Caco-2 (cell line): ENCODE measurements around the gene GMPS. TPM values are rescaled to one million over a fixed set of nuclear protein-coding genes. Genes with fewer than 3 reads are reported as not detected.

Source experiments
- BruUV-seq: library from RNA; stranded (reverse); fragments of 400-500 nt; replicated peaks from 2 replicates; lab custom pipeline; 2021; lab: Mats Ljungman, UMichigan
- CTCF ChIA-PET: fragments of 300-600 bp; sonication (Branson Sonifier 250); formaldehyde crosslinking; loops from one replicate; lab custom pipeline; 2022; ENCODE audit warnings: antibody characterized with exemption; lab: Charles Lee
- POLR2A ChIA-PET: fragments of 300-600 bp; sonication (Branson Sonifier 250); formaldehyde crosslinking; loops from one replicate; lab custom pipeline; 2022; ENCODE audit warnings: antibody characterized with exemption; lab: Charles Lee
- DNase-seq, 2 experiments: peaks; one replicate each; pipeline versions ENCODE4 v3.0.0 to v3.0.0-alpha.2; 2020 to 2022
- H3K27me3 ChIP-seq: replicated peaks from 2 replicates; pipeline ENCODE4 v1.6.0; 2011; ENCODE audit warnings: low read length; ENCODE audit not compliant: control insufficient read depth, insufficient read depth
- H3K36me3 ChIP-seq: 2 replicates; pipeline ENCODE4 v1.5.1; 2011; ENCODE audit warnings: low read length; ENCODE audit not compliant: control insufficient read depth, insufficient read depth
- H3K4me1 ChIP-seq: fragments of 250-450 bp; sonication (Bioruptor Pico); 2 replicates; pipeline ENCODE4 v1.5.1; 2020; ENCODE audit warnings: mild to moderate bottlenecking
- H3K4me3 ChIP-seq: 2 replicates; pipeline ENCODE4 v1.5.1; 2011; ENCODE audit warnings: low read depth, mild to moderate bottlenecking, control low read depth, low read length
- H3K9me3 ChIP-seq: fragments of 250-450 bp; sonication (Bioruptor Pico); 2 replicates; pipeline ENCODE4 v1.5.1; 2020; ENCODE audit warnings: mild to moderate bottlenecking, moderate library complexity
- H3K27ac Mint-ChIP-seq: one replicate; pipeline ENCODE4 v1.8.0; 2022; ENCODE audit warnings: mixed read lengths; ENCODE audit not compliant: unreplicated experiment
- H3K27me3 Mint-ChIP-seq: one replicate; pipeline ENCODE4 v1.8.0; 2022; ENCODE audit warnings: mixed read lengths; ENCODE audit not compliant: insufficient read depth, unreplicated experiment
- H3K36me3 Mint-ChIP-seq: one replicate; pipeline ENCODE4 v1.8.0; 2022; ENCODE audit warnings: mild to moderate bottlenecking, mixed read lengths; ENCODE audit not compliant: insufficient read depth, unreplicated experiment
- H3K4me1 Mint-ChIP-seq: one replicate; pipeline ENCODE4 v1.8.0; 2022; ENCODE audit warnings: low read depth, mixed read lengths; ENCODE audit not compliant: unreplicated experiment
- H3K4me3 Mint-ChIP-seq: one replicate; pipeline ENCODE4 v1.8.0; 2022; ENCODE audit warnings: mild to moderate bottlenecking, moderate library complexity, mixed read lengths; ENCODE audit not compliant: unreplicated experiment
- H3K9me3 Mint-ChIP-seq: one replicate; pipeline ENCODE4 v1.8.0; 2022; ENCODE audit warnings: mixed read lengths; ENCODE audit not compliant: unreplicated experiment
- intact Hi-C: fragments of 100-400 bp; cut with micrococcal nuclease; formaldehyde crosslinking; loops from one replicate; pipeline ENCODE4 v1.10.0; 2022; ENCODE audit not compliant: unreplicated experiment
- total RNA-seq: library from RNA; stranded (reverse); gene quantifications from 2 replicates; pipeline ENCODE4 v1.2.3, GENCODE V29; 2022
- TF ChIP-seq, protein P1 (sequence below), 2 experiments: fragments of 200-600 bp in 1 of 2; IDR thresholded peaks; 1 replicate in 1 of 2; 2 replicates in 1 of 2; pipeline versions ENCODE4 v1.5.1 to v1.8.0; 2011 to 2022; ENCODE audit warnings: antibody characterized with exemption in 1 of 2, control low read depth in 1 of 2, inconsistent platforms in 1 of 2, low read depth in 1 of 2, low read length in 1 of 2, mild to moderate bottlenecking in 1 of 2, moderate library complexity in 1 of 2; ENCODE audit not compliant: insufficient read depth in 1 of 2, severe bottlenecking in 1 of 2, unreplicated experiment in 1 of 2

The GMPS gene
- total RNA-seq, 1 experiment from 2014 or later, result 102 TPM

DNA sequence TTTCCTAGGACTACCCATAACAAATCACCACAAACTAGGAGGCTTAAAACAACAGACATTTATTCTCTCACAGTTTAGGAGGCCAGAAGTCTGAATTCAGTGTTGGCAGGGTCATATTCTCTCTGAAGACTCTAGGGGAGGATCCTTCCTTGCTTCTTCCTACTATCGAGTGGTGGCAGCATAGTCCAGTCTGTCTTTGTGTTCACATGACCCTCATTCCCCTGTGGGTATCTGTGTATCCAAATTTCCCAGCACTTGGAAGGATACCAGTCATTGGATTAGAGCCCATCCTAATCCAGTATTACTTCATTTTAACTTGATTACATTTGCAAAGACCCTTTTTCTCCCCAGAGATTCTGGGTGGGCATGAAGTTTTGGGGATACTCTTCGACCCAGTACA, 63.8 kb downstream of the GMPS start:
- H3K4me1 ChIP-seq, result no peaks in the 10 kb centered on the region
- H3K27ac Mint-ChIP-seq, result no peak overlapping the region
- intact Hi-C loops, result no loop called here
- no peaks in the 10 kb centered on the region for H3K4me1 Mint-ChIP-seq
- BruUV-seq, result no TSS peak
- POLR2A ChIA-PET, result no interaction called here
- no peaks in the 10 kb centered on the region for H3K27me3 Mint-ChIP-seq
- H3K36me3 Mint-ChIP-seq, result peaks cover 37% of the 10 kb centered on the region
- no peak overlapping the region for H3K4me3 ChIP-seq
- TF ChIP-seq, protein P1, sequence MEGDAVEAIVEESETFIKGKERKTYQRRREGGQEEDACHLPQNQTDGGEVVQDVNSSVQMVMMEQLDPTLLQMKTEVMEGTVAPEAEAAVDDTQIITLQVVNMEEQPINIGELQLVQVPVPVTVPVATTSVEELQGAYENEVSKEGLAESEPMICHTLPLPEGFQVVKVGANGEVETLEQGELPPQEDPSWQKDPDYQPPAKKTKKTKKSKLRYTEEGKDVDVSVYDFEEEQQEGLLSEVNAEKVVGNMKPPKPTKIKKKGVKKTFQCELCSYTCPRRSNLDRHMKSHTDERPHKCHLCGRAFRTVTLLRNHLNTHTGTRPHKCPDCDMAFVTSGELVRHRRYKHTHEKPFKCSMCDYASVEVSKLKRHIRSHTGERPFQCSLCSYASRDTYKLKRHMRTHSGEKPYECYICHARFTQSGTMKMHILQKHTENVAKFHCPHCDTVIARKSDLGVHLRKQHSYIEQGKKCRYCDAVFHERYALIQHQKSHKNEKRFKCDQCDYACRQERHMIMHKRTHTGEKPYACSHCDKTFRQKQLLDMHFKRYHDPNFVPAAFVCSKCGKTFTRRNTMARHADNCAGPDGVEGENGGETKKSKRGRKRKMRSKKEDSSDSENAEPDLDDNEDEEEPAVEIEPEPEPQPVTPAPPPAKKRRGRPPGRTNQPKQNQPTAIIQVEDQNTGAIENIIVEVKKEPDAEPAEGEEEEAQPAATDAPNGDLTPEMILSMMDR (IDR thresholded peaks at IDR 0.05; ENCODE audit: insufficient read depth in 1 of 2, low read depth in 1 of 2, low read length in 1 of 2, severe bottlenecking in 1 of 2, unreplicated experiment in 1 of 2), result no peak
- H3K27me3 ChIP-seq, result no peaks in the 10 kb centered on the region
- DNase-seq, result no peak
- CTCF ChIA-PET, result no interaction called here
- no peak overlapping the region for H3K4me3 Mint-ChIP-seq
- no peaks in the 10 kb centered on the region for H3K9me3 Mint-ChIP-seq
- no peaks in the 10 kb centered on the region for H3K9me3 ChIP-seq
- H3K36me3 ChIP-seq, result no peaks in the 10 kb centered on the region

DNA sequence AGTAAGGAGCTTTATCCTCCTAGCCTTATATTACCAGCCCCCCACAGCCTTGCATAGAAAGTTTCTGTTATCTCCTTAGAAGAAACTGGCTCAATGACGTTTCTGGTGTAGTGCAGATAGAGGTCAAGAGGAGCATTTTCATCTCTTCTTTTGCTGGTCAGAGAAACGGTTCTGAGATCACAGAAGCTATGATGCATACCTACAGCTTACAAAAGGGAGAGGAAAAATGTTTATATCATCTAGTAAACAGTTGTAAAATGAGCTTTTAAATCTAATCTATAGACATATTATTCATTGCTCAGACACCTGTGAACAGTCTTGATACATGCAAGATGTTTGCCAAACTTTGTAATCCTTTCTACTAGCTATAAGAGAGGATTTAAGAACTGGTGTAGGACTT, 68.0 kb downstream of the GMPS start:
- no peaks in the 10 kb centered on the region for H3K9me3 ChIP-seq
- intact Hi-C loops, result no loop called here
- TF ChIP-seq, protein P1 (IDR thresholded peaks at IDR 0.05; ENCODE audit: insufficient read depth in 1 of 2, low read depth in 1 of 2, low read length in 1 of 2, severe bottlenecking in 1 of 2, unreplicated experiment in 1 of 2), result no peak
- ChIA-PET CTCF (no interaction called here), POLR2A (no interaction called here)
- H3K36me3 ChIP-seq, result no peaks in the 10 kb centered on the region
- peaks cover 42% of the 10 kb centered on the region for H3K36me3 Mint-ChIP-seq
- H3K4me3 Mint-ChIP-seq, result no peak overlapping the region
- no peak overlapping the region for H3K27ac Mint-ChIP-seq
- H3K27me3 ChIP-seq, result no peaks in the 10 kb centered on the region
- H3K27me3 Mint-ChIP-seq, result no peaks in the 10 kb centered on the region
- no peak overlapping the region for H3K4me3 ChIP-seq
- no peak for DNase-seq
- H3K4me1 Mint-ChIP-seq, result no peaks in the 10 kb centered on the region
- BruUV-seq, result no TSS peak
- H3K4me1 ChIP-seq, result no peaks in the 10 kb centered on the region
- H3K9me3 Mint-ChIP-seq, result no peaks in the 10 kb centered on the region

DNA sequence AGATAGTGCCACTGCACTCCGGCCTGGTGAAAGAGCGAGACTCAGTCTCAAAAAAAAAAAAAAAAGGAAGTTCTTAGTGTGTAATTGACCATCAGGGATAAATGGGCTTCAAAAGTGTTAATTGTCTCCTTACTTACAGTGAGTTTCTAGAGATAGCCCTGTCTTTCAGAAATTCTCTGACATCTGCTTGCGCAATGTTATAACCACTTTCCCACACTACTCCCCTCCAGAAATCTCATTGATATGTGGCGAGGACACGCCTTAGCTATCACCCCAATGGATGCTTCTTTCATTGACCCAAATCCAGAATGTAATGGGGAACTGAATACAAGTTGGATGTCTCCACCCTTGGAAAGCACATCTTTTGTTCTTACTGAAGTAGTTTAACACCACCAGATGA, 70.9 kb downstream of the GMPS start:
- peaks cover 29% of the 10 kb centered on the region for H3K36me3 Mint-ChIP-seq
- no TSS peak for BruUV-seq
- no peaks in the 10 kb centered on the region for H3K4me1 Mint-ChIP-seq
- ChIA-PET POLR2A (no interaction called here), CTCF (no interaction called here)
- H3K4me3 Mint-ChIP-seq, result no peak overlapping the region
- Histone ChIP-seq H3K27me3 (no peaks in the 10 kb centered on the region), H3K36me3 (no peaks in the 10 kb centered on the region), H3K4me1 (no peaks in the 10 kb centered on the region), H3K9me3 (no peaks in the 10 kb centered on the region), H3K4me3 (no peak overlapping the region)
- TF ChIP-seq, protein P1 (IDR thresholded peaks at IDR 0.05; ENCODE audit: insufficient read depth in 1 of 2, low read depth in 1 of 2, low read length in 1 of 2, severe bottlenecking in 1 of 2, unreplicated experiment in 1 of 2), result no peak
- H3K27ac Mint-ChIP-seq, result no peak overlapping the region
- no peak for DNase-seq
- no peaks in the 10 kb centered on the region for H3K27me3 Mint-ChIP-seq
- intact Hi-C loops, result no loop called here
- H3K9me3 Mint-ChIP-seq, result no peaks in the 10 kb centered on the region
